Endothelial cell of umbilical vein (primary cell): ENCODE data around the gene NFU1.

Experiments used
- EZH2 ChIP-seq: IDR thresholded peaks from 2 replicates; pipeline ENCODE4 v1.6.1; 2012; ENCODE audit warnings: borderline replicate concordance, low read depth, mild to moderate bottlenecking, moderate library complexity, low read length, inconsistent platforms; ENCODE audit not compliant: severe bottlenecking
- JUN ChIP-seq: IDR thresholded peaks from 2 replicates; pipeline ENCODE4 v1.6.1; 2011; ENCODE audit warnings: borderline replicate concordance, low read depth; ENCODE audit not compliant: insufficient read length, insufficient read depth
- POLR2A ChIP-seq: IDR thresholded peaks from 2 replicates; pipeline ENCODE4 v1.6.1; 2012; ENCODE audit warnings: low read depth, mild to moderate bottlenecking, control low read depth, low read length
- TF ChIP-seq, protein P1 (sequence below), 2 donors: IDR thresholded peaks; 1 replicate in 1 of 2; 2 replicates in 1 of 2; pipeline ENCODE4 v1.5.1; 2011; ENCODE audit warnings: low read length in 2 of 2, mild to moderate bottlenecking in 2 of 2, moderate library complexity in 2 of 2, control low read depth in 1 of 2, inconsistent platforms in 1 of 2, low read depth in 1 of 2; ENCODE audit not compliant: insufficient read depth in 1 of 2; ENCODE audit errors: extremely low read depth in 1 of 2

DNA sequence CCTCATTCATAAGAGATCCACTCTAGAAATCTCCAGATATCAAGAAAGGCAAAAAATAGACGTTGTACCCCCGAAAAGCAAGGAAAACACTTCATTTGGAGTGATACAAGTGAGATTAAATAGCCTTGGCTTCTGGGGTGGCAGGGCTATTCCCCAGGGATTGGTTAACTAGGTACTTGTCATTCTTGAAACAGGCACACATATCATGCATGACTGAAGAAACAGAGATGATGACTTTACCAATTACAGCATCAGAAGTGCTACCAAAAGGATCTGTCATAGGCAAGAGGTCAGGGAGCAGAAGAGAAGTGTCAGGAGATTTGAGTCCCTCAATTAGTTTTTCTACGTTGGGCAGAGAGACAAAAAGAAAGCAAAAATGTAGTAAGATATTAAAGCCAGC is 45.2 kb upstream of the NFU1 start:
- TF ChIP-seq JUN = no peak
- no peak for TF ChIP-seq POLR2A
- no peak for TF ChIP-seq EZH2
- TF ChIP-seq, protein P1, sequence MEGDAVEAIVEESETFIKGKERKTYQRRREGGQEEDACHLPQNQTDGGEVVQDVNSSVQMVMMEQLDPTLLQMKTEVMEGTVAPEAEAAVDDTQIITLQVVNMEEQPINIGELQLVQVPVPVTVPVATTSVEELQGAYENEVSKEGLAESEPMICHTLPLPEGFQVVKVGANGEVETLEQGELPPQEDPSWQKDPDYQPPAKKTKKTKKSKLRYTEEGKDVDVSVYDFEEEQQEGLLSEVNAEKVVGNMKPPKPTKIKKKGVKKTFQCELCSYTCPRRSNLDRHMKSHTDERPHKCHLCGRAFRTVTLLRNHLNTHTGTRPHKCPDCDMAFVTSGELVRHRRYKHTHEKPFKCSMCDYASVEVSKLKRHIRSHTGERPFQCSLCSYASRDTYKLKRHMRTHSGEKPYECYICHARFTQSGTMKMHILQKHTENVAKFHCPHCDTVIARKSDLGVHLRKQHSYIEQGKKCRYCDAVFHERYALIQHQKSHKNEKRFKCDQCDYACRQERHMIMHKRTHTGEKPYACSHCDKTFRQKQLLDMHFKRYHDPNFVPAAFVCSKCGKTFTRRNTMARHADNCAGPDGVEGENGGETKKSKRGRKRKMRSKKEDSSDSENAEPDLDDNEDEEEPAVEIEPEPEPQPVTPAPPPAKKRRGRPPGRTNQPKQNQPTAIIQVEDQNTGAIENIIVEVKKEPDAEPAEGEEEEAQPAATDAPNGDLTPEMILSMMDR (IDR thresholded peaks at IDR 0.05; ENCODE audit: extremely low read depth in 1 of 2, insufficient read depth in 1 of 2, low read depth in 1 of 2, low read length in 2 of 2) = no peak
